Right kidney (tissue), 9 donors: Measurements from ENCODE around the gene VPS72.
"Not testable (repeated sequence)": the region's sequence is repeated elsewhere in the genome, so short reads cannot be mapped to it uniquely, and the experiment has no call there.

Experiments used
- DNase-seq: peaks from one replicate; pipeline ENCODE4 v3.0.0-alpha.2; 2016
- long read RNA-seq, 8 donors: transcript quantifications; one replicate each; lab custom pipeline, GENCODE V29; 2026

VPS72 gene
- long read RNA-seq, donor 1, transcript VPS72-202 (6 exons, 1,527 nt), result major isoform, 40 of 49 reads
- long read RNA-seq, donor 1, partial matches to known transcripts, result 6 of 49 reads
- long read RNA-seq, donor 1, other reads (novel, unspliced or antisense), result 0 of 49 reads
- long read RNA-seq, donor 2, transcript VPS72-202 (6 exons, 1,527 nt), result major isoform, 15 of 16 reads
- long read RNA-seq, donor 2, partial matches to known transcripts, result 0 of 16 reads
- long read RNA-seq, donor 2, other reads (novel, unspliced or antisense), result 0 of 16 reads
- long read RNA-seq, donor 3, transcript VPS72-202 (6 exons, 1,527 nt), result major isoform, 9 of 30 reads
- long read RNA-seq, donor 3, partial matches to known transcripts, result 18 of 30 reads
- long read RNA-seq, donor 3, other reads (novel, unspliced or antisense), result 0 of 30 reads
- long read RNA-seq, donor 4, transcript VPS72-202 (6 exons, 1,527 nt), result major isoform, 15 of 33 reads
- long read RNA-seq, donor 4, partial matches to known transcripts, result 16 of 33 reads
- long read RNA-seq, donor 4, other reads (novel, unspliced or antisense), result 0 of 33 reads
- long read RNA-seq, donor 5, transcript VPS72-202 (6 exons, 1,527 nt), result major isoform, 36 of 45 reads
- long read RNA-seq, donor 5, partial matches to known transcripts, result 8 of 45 reads
- long read RNA-seq, donor 5, other reads (novel, unspliced or antisense), result 0 of 45 reads
- long read RNA-seq, donor 6, transcript VPS72-202 (6 exons, 1,527 nt), result major isoform, 12 of 78 reads
- long read RNA-seq, donor 6, partial matches to known transcripts, result 66 of 78 reads
- long read RNA-seq, donor 6, other reads (novel, unspliced or antisense), result 0 of 78 reads
- long read RNA-seq, donor 7, transcript VPS72-202 (6 exons, 1,527 nt), result major isoform, 24 of 54 reads
- long read RNA-seq, donor 7, partial matches to known transcripts, result 30 of 54 reads
- long read RNA-seq, donor 7, other reads (novel, unspliced or antisense), result 0 of 54 reads
- long read RNA-seq, donor 8, transcript VPS72-202 (6 exons, 1,527 nt), result major isoform, 25 of 27 reads
- long read RNA-seq, donor 8, partial matches to known transcripts, result 0 of 27 reads
- long read RNA-seq, donor 8, other reads (novel, unspliced or antisense), result 0 of 27 reads

DNA sequence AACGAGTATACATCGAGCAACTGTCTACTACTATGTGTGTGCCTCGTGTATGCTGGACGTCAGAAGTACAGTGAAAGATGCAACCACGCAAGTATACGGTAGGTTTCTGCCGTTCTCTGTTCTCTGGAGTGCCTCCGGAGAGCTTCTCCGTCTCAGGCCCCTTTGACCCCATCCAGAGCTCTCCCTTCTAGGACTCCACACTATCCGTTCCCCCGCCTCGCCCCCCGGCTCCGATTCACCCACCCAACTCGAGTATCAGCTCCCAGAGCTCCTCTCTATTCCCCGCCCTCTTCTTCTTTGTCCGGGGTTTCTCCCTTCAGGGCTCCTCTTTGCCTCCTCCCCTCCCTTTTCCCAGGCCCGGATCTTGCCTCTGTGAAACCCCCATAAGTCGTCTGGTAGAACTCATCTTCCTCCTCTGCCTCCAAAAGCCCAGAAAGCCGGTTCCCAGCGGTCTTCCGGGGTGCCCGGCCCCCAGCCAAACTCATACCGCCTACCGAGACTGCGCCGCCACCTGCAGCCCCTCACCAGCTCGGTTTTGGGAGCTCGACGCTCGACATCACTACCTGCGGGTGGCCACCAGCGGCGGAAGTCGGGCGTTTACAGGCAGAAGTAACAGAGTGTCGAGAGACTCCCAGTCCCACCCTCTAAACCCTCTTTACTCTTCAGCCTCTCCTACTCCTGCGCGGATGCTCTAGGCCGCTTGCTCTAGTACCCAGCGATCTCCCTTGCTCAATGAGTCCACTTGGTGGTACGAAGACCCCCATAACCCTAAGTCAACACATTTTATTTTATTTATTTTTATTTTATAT, at the start of gene VPS72:
Gene VPS72 (minus strand): TSS at position 561 of the 809 bp plus-strand sequence. CDS start 76 bp downstream, at position 485.
- peak; percentile 90 for DNase-seq

DNA sequence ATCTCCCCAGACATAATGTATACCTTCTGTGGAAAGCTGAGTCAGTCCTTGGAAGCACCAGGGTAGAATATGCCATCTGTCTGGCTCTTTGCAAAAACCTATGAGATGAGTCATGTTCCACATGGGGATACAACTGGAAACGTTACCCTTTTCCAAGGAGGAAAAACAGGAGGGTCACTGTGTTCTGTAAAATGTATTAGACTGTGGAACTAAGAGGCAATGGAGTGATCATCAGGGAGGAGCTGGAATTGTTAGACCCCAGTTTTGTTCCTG, 48.4 kb upstream of the VPS72 start:
- DNase-seq, result no peak

DNA sequence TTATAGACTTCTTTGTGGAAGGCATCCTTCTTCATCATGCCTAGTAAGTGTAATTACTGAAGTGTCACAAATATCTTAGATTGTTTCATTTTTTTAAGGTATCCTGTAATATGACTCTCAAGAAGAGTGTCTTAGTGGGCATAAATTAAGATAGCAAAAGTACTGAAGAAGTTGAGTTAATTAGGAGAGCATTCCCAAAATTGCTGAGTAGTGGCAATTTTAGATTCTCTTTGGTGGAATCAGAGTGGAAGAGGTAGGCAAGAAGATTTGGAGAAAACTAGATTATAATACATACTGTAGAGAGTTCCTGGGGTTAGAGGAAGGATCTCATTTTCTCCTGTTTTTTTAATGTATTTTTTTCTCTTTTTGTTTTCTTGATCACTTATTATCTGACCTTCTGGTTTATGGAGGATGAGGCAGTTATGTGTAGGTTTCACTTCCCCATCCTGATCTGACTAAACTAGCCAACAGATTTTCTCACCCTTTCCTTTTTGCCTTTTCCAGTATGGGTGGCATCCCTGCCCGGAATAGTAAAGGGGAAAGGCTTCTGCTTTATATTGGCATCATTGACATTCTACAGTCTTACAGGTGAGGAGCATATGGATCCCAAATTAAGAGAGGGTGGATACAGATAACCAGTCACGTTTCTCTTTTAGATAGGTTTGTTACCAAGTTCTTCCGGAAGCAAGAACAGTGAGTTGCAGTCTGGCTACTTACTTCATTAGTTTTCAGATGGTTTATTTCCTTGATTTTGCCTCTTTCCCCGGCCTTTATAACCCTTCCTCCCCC, 47.9 kb upstream of the VPS72 start:
- DNase-seq, result no peak

DNA sequence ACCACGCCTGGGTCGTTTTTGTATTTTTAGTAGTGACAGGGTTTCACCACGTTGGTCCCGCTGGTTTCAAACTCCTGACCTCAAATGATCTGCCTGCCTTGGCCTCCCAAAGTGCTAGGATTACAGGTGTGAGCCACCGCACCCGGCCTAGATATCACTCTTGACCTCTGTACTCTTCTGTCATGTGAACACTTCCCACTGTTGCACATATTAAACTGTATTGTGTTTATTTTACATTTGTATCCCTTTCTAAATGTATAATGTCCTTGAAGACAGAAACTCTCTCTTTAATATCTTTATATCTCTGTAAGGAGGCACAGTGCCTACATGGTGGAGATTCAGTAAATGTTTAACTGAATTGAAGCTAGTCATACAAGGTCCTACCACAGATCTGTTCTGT, 45.2 kb upstream of the VPS72 start:
- no peak for DNase-seq

DNA sequence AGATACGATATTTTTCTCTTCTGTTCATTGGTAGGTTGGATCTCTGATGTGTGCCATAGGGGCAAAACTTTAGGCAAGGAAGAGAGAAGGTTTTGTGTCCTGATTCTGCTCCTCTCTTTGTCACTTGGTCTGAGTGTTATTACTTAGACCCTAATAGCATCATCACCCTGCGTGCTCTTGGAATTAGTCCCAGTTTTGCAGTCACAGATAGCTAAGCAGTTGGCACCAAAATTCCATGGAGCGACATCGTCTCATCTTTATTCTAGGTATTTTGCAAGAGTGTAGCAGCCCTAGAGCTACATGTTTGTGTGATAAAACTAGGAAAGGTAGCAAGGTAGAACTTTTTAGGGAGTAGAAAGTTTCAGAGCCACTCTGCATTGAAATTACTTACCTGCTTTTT, 32.1 kb upstream of the VPS72 start:
- DNase-seq, result no peak

DNA sequence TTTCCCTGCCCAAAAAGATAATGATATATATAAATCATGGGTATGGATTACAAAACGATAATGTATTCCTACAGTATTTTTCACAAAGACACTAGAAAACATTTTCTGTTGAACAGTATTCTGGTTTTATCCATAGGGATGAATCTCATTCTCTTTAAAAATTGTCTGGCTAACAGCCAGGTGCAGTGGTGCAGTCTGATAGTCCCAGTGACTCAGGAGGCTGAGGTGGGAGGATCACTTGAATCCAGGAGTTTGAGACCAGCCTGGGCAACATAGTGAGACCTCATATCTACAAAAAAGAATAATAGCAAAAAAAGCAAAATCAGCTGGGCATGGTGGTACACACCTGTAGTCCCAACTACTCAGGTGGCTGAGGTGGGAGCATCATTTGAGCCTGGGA, 31.6 kb upstream of the VPS72 start:
- DNase-seq, result no peak

DNA sequence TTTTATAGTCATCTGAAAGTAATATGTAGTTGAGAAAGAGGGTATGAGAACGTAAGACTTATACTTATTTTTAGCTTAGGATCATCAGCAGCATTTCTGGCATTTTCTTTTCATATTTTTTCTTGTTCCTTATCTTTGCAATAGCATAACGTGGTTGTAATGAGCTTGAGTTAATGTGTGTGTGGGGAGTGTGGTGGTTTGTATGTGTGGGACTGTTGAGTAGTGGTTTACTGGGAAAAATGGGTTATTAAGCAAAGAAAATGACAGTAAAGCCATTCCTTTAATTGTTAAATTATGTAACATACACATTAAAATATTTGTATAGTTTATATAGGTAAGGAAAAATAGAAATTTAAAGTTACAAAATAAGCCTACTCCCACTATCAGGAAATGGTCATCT, 23.6 kb upstream of the VPS72 start:
- no peak for DNase-seq

DNA sequence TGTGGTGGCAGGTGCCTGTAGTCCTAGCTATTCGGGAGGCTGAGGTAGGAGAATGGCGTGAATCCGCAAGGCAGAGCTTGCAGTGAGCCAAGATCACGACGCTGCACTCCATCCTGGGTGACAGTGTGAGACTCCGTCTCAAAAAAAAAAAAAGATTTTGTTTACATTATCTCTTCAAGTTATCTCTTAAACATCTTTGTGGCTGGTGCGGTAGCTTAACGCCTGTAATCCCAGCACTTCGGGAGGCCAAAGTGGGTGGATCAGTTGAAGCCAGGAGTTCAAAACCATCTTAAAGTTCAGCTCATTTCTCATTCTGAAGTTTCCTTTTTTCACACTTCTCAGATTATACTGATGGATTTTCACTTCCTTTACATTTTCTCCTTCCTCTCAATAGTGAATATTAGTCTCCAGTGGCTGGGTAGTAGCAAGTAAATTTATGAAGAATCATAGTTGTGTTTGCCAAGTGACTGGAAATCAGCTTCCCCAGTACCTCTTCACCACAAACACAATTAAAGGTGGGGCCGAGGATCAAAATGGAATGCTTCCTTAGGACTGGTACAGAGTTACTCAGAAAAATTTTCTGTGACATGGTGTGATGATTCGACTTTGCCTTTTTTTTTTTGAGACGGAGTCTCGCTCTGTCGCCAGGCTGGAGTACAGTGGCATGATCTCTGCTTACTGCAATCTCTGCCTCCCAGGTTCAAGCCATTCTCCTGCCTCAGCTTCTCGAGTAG, 22.1 kb upstream of the VPS72 start:
- no peak for DNase-seq

DNA sequence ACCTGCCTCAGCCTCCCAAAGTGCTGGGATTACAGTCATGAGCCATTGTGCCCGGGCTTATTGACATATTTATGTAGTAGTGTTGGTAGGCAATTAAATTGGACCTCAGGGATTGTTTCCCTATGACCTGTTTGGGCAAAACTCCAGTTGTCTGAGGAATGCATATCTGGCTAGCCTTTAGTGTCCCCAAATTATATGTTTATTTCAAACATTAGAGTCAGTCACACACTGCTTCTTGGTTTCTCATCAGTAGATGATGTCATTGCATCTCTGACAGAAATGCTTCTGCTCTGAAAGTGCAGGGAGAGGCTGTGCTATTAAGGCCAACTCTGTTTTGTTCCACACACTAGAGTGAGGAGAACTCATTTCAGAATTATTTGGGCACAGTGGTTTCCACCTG, 20.8 kb upstream of the VPS72 start:
- DNase-seq, result no peak

DNA sequence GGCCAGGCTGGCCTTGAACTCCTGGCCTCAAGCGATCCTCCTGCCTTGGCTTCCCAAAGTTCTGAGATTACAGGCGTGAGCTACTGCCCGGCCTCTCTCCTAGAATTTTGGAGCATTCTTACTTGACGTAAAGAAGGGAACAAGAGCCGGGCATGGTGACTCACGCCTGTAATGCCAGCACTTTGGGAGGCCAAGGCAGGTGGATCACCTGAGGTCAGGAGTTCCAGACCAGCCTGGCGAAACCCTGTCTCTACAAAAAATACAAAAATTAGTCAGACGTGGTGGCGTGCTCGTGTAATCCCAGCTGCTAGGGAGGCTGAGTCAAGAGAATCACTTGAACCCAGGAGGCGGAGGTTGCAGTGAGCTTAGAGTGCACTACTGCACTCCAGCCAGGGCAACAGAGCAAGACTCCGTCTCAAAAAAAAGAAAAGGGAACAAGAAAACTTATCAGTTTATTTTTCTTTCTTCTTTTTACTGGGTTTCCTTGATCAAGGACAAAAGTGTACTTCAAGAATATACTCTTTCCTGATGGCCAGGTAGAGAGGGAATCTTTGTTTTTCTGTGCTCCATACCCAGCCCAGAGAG, 15.5 kb upstream of the VPS72 start:
- DNase-seq, result not testable (repeated sequence)

- DNase-seq, result no peak
Observed at GRCh38 chr1:151199873-151200581, 10.0 kb upstream of the VPS72 start.

DNA sequence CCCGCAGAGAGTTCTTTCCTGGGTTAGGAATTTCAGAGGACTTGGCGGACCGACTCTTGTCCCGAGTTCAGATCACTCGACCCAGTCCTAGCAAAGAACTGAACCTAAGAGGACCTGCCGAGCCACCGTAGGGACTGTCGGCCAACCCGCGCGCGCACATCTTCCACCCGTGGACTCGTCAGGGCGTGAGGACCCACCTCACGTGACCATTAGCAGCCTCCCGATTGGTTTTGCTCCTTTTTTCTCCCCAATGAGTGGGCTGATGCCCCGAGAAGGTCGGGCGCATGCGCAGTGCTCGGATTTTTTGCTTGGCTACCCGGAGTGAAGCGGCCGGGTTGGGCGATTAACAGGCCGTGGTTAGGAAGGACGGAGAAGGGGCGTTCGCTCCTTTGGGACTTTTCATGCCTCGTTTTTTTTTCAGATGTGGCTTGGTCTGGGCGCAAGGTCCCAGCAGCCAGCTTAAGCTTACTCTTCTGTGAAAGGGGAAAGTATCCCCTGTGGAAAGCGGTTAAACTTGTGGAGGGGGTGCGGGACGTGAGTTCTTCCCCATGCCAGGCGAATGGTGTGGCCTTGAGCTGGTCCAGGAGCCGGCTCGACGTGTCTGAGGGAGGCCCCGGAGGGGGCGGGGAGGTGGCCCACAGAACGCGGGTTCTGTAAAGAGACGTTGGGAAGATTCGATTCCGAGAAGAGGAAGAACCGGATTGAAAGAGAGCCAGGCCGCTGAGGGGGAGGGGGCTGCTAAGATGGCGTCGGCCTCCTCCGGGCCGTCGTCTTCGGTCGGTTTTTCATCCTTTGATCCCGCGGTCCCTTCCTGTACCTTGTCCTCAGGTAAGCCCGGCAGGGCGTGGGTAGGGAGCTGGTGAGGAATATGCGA, 8.5 kb upstream of the VPS72 start, which contains the start of gene PIP5K1A:
Gene PIP5K1A (plus strand): TSS at position 299 of the 874 bp plus-strand sequence. CDS start 445 bp downstream, at position 744.
- peak; percentile 97 for DNase-seq

DNA sequence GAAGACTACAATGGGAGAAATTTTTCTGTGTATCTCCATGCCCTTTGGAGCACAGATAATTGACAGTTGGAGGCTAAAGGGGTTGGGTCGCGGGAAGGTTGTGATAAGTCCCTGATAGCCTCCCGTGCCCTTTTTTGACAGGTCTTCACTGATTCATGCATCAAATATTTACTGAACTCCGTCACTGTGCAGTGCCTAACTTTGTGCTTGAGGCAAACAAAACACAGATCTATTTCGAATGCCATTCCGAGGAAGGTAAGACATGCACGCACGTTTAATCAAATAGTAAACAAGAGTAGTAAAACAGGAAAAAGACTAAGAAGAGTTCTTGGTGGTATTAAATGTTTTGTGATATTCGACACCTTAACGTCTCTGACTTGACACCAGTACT, 7.9 kb upstream of the VPS72 start:
- DNase-seq, result no peak

- peak; percentile 48 for DNase-seq
Observed at GRCh38 chr1:151196292-151196800, 6.3 kb upstream of the VPS72 start.

DNA sequence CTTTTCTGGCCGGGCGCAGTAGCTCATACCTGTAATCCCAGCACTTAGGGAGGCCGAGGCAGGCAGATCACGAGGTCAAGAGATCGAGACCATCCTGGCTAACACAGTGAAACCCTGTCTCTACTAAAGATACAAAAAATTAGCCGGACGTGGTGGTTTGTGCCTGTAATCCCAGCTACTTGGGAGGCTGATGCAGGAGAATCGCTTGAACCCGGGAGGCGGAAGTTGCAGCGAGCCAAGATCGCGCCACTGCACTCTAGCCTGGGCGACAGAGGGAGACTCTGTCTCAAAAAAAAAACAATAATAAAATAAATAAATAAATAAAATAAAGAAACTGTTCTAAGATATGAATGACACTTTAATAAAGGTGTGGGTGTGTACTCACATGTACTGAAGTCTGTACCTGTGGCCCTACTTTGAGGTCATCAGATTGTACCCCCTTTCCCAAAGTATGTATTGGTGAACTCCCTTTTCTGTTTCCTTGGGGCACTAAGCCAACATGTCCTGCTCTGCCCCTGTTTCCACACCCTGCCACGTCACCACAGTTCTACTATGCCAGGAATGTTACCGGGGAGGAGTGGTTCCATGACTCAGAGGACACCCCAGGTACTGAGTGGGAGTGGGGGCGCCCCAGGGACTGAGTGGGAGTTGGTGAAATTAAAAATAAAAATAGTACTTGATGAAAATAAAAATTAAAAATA, 5.0 kb upstream of the VPS72 start:
- not testable (repeated sequence) for DNase-seq

GRCh38 chr1:151193856-151194255, 3.9 kb upstream of the VPS72 start:
- DNase-seq, result no peak

- DNase-seq, result no peak
Observed at GRCh38 chr1:151193304-151193703, 3.3 kb upstream of the VPS72 start.

GRCh38 chr1:151192047-151192446, 2.0 kb upstream of the VPS72 start:
- DNase-seq, result no peak
